HepG2 (cell line): ENCODE data around the gene CEP128. TPM values are rescaled to one million over a fixed set of nuclear protein-coding genes. Genes with fewer than 3 reads are reported as not detected.

Experiments
- ATAC-seq: fragments of 200-7000 bp; cut with Tn5 transposase; 3 replicates; pipeline ENCODE4 v1.9.1; 2020; ENCODE audit warnings: mild to moderate bottlenecking, moderate library complexity
- BruUV-seq: library from RNA; stranded (reverse); fragments of 400-500 nt; replicated peaks from 2 replicates; lab custom pipeline; 2021; lab: Mats Ljungman, UMichigan
- CTCF ChIA-PET: fragments of 300-600 bp; formaldehyde crosslinking; extraction: SDS; loops from one replicate; lab custom pipeline; 2021; ENCODE audit warnings: low total read pairs, inconsistent platforms, low intra/inter-chr PET ratio; lab: Yijun Ruan, JAX
- POLR2A ChIA-PET: fragments of 350-600 bp; sonication (Branson Sonifier 250); formaldehyde crosslinking; loops from one replicate; lab custom pipeline; 2020; ENCODE audit warnings: antibody characterized with exemption, inconsistent platforms; lab: Yijun Ruan, JAX
- DNase-seq: peaks from one replicate; pipeline ENCODE4 v3.0.0-alpha.2; 2015; ENCODE audit warnings: low spot score
- FAIRE-seq: peaks from 3 replicates; lab custom pipeline; 2011; peaks lifted over from hg19 to GRCh38; lab: Jason Lieb, UNC
- H2AFZ ChIP-seq: one replicate; pipeline ENCODE4 v1.6.1; 2011; ENCODE audit warnings: low read length, inconsistent platforms
- H3K27ac ChIP-seq: fragments of 300-600 bp; 3 replicates; pipeline ENCODE4 v1.8.0; 2011; ENCODE audit warnings: mixed run types, mild to moderate bottlenecking, mixed read lengths, low read length, inconsistent platforms; ENCODE audit not compliant: insufficient read depth; ENCODE audit errors: extremely low read length
- H3K27me3 ChIP-seq, 2 experiments: fragments of 200-600 bp in 1 of 2; 2 replicates in 1 of 2; 3 replicates in 1 of 2; pipeline versions ENCODE4 v1.6.0 to v1.8.0; 2011; ENCODE audit warnings: low read length in 2 of 2, mild to moderate bottlenecking in 2 of 2, moderate library complexity in 2 of 2, inconsistent platforms in 1 of 2; ENCODE audit not compliant: insufficient read depth in 2 of 2, control insufficient read depth in 1 of 2
- H3K36me3 ChIP-seq, 2 experiments: fragments of 200-600 bp in 1 of 2; replicated peaks in 1 of 2; 2 replicates in 1 of 2; 3 replicates in 1 of 2; pipeline versions ENCODE4 v1.5.1 to v1.8.0; 2011; ENCODE audit warnings: low read length in 2 of 2, inconsistent platforms in 1 of 2; ENCODE audit not compliant: insufficient read depth in 2 of 2, control insufficient read depth in 1 of 2
- H3K4me1 ChIP-seq: 2 replicates; pipeline ENCODE4 v1.5.1; 2012; ENCODE audit warnings: low read length, inconsistent platforms; ENCODE audit not compliant: insufficient read depth
- H3K4me2 ChIP-seq: 2 replicates; pipeline ENCODE4 v1.6.0; 2011; ENCODE audit warnings: low read depth, low read length, inconsistent platforms
- H3K4me3 ChIP-seq, 3 experiments: fragments of 200-600 bp in 1 of 3; sonication (generic), shearing (Covaris generic) in 1 of 3; replicated peaks in 1 of 3; 2 replicates each; pipeline ENCODE4 v1.5.1; 2011 to 2016; ENCODE audit warnings: low read length in 3 of 3, inconsistent platforms in 2 of 3, low read depth in 2 of 3, mild to moderate bottlenecking in 2 of 3, control low read depth in 1 of 3, mixed read lengths in 1 of 3; ENCODE audit not compliant: insufficient read depth in 1 of 3
- H3K79me2 ChIP-seq: one replicate; pipeline ENCODE4 v1.6.1; 2011; ENCODE audit warnings: low read length, inconsistent platforms; ENCODE audit not compliant: insufficient read depth
- H3K9ac ChIP-seq: 2 replicates; pipeline ENCODE4 v1.6.0; 2011; ENCODE audit warnings: mild to moderate bottlenecking, low read depth, low read length, inconsistent platforms; ENCODE audit not compliant: insufficient read depth
- H3K9me3 ChIP-seq: 2 replicates; pipeline ENCODE4 v1.5.1; 2012; ENCODE audit warnings: mild to moderate bottlenecking, low read length
- H4K20me1 ChIP-seq: 2 replicates; pipeline ENCODE4 v1.6.0; 2011; ENCODE audit warnings: inconsistent platforms, mild to moderate bottlenecking, low read length, moderate library complexity; ENCODE audit not compliant: insufficient read depth
- LCORL ChIP-seq, 2 experiments: fragments of 450-650 bp in 1 of 2; sonication (generic) in 1 of 2; formaldehyde crosslinking in 1 of 2; IDR thresholded peaks; 2 replicates each; pipeline versions ENCODE4 v1.5.0 to v1.6.1; 2017 to 2020; ENCODE audit warnings: antibody characterized with exemption in 1 of 2, missing genetic modification reagents in 1 of 2
- ZFAT ChIP-seq: sonication (generic); formaldehyde crosslinking; conservative IDR thresholded peaks from 2 replicates; pipeline ENCODE4 v1.8.1; 2023; ENCODE audit warnings: missing genetic modification reagents, inconsistent platforms
- ZNF432 ChIP-seq: sonication (generic); formaldehyde crosslinking; IDR thresholded peaks from 2 replicates; pipeline ENCODE4 v1.5.0; 2020; ENCODE audit warnings: missing genetic modification reagents, mild to moderate bottlenecking, borderline replicate concordance
- WGBS: methylation state at CpG from one replicate; pipeline ENCODE4 v1.1.6; 2017; ENCODE audit warnings: low lambda C conversion rate; 5-methylcytosine and 5-hydroxymethylcytosine counted together
- in situ Hi-C: cut with HindIII; loops from 2 replicates; pipeline ENCODE4 v1.10.0; 2017; ENCODE audit warnings: low pct_unique_long_range_greater_than_20kb; ENCODE audit not compliant: extremely low pct_ligation_motif_present
- intact Hi-C: fragments of 100-400 bp; cut with micrococcal nuclease; formaldehyde crosslinking; loops from one replicate; pipeline ENCODE4 v1.10.0; 2022; ENCODE audit not compliant: unreplicated experiment
- polyA plus RNA-seq, 8 experiments: library from polyadenylated mRNA; depleted of rRNA in 3 of 8; stranded (reverse) in 7 of 8; unstranded in 1 of 8; fragments of >200 nt; fragmentation: Illumina TruSeq in 4 of 8; extraction: Trizol in 4 of 8; gene quantifications; 2 replicates each; pipeline versions ENCODE4 v1.2.1 to v1.2.3, GENCODE V29; 2011 to 2016; ENCODE audit warnings: low read depth in 4 of 8, missing spikeins in 1 of 8, mixed read lengths in 1 of 8; ENCODE audit not compliant: insufficient read depth in 1 of 8
- total RNA-seq, 5 experiments: library from RNA; depleted of rRNA; stranded (reverse); fragments of >200 nt; fragmentation: Illumina TruSeq; extraction: Trizol; gene quantifications; 2 replicates each; pipeline ENCODE4 v1.2.3, GENCODE V29; 2016; ENCODE audit warnings: low read depth in 1 of 5
- TF ChIP-seq, protein P1 (sequence below): IDR thresholded peaks from 2 replicates; pipeline ENCODE4 v1.6.1; 2012; ENCODE audit warnings: low read length, improper control_type of control experiment
- TF ChIP-seq, protein P2 (sequence below): IDR thresholded peaks from 2 replicates; pipeline ENCODE4 v1.6.1; 2018; ENCODE audit warnings: missing genetic modification reagents, mild to moderate bottlenecking, missing compliant biosample characterization
- TF ChIP-seq, protein P3 (sequence below): sonication (generic); formaldehyde crosslinking; conservative IDR thresholded peaks from 2 replicates; pipeline ENCODE4 v1.5.0; 2020; ENCODE audit warnings: missing genetic modification reagents

Gene CEP128
- total and polyA plus RNA-seq, 2 of the 13 experiments (the other 11 are each of a cell fraction or from before 2014, with no cell fraction given), result 1.3 to 7.5 TPM

DNA sequence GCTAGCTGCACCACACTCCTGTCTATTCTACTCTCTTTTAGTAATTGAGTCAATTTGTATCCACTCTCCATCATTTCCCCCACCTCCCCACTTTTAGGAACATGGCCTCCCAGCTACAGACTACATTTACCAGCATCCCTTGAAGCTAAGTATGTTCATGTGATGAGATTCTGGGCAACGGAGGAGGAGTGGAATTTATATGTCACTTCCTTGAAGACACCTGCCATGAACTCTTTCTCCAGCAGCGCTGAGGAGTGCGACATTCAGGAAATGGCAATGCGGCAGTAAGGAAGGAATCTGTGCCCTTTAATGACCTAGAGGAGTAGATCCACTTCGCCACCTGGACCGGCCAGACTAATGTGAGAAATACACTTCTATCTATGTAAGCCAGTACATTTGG, 486.5 kb downstream of the CEP128 start (continued):
- TF ChIP-seq, protein P1, sequence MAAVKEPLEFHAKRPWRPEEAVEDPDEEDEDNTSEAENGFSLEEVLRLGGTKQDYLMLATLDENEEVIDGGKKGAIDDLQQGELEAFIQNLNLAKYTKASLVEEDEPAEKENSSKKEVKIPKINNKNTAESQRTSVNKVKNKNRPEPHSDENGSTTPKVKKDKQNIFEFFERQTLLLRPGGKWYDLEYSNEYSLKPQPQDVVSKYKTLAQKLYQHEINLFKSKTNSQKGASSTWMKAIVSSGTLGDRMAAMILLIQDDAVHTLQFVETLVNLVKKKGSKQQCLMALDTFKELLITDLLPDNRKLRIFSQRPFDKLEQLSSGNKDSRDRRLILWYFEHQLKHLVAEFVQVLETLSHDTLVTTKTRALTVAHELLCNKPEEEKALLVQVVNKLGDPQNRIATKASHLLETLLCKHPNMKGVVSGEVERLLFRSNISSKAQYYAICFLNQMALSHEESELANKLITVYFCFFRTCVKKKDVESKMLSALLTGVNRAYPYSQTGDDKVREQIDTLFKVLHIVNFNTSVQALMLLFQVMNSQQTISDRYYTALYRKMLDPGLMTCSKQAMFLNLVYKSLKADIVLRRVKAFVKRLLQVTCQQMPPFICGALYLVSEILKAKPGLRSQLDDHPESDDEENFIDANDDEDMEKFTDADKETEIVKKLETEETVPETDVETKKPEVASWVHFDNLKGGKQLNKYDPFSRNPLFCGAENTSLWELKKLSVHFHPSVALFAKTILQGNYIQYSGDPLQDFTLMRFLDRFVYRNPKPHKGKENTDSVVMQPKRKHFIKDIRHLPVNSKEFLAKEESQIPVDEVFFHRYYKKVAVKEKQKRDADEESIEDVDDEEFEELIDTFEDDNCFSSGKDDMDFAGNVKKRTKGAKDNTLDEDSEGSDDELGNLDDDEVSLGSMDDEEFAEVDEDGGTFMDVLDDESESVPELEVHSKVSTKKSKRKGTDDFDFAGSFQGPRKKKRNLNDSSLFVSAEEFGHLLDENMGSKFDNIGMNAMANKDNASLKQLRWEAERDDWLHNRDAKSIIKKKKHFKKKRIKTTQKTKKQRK, result no peak
- TF ChIP-seq ZFAT (CRISPR knock-in tag), result no peak
- TF ChIP-seq, protein P2, sequence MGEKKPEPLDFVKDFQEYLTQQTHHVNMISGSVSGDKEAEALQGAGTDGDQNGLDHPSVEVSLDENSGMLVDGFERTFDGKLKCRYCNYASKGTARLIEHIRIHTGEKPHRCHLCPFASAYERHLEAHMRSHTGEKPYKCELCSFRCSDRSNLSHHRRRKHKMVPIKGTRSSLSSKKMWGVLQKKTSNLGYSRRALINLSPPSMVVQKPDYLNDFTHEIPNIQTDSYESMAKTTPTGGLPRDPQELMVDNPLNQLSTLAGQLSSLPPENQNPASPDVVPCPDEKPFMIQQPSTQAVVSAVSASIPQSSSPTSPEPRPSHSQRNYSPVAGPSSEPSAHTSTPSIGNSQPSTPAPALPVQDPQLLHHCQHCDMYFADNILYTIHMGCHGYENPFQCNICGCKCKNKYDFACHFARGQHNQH (CRISPR knock-in tag), result no peak
- TF ChIP-seq, protein P3, sequence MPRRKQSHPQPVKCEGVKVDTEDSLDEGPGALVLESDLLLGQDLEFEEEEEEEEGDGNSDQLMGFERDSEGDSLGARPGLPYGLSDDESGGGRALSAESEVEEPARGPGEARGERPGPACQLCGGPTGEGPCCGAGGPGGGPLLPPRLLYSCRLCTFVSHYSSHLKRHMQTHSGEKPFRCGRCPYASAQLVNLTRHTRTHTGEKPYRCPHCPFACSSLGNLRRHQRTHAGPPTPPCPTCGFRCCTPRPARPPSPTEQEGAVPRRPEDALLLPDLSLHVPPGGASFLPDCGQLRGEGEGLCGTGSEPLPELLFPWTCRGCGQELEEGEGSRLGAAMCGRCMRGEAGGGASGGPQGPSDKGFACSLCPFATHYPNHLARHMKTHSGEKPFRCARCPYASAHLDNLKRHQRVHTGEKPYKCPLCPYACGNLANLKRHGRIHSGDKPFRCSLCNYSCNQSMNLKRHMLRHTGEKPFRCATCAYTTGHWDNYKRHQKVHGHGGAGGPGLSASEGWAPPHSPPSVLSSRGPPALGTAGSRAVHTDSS (CRISPR knock-in tag), result no peak
- no peak for TF ChIP-seq LCORL (IDR thresholded peaks at IDR 0.05)
- TF ChIP-seq LCORL (CRISPR knock-in tag; IDR thresholded peaks at IDR 0.05), result no peak

DNA sequence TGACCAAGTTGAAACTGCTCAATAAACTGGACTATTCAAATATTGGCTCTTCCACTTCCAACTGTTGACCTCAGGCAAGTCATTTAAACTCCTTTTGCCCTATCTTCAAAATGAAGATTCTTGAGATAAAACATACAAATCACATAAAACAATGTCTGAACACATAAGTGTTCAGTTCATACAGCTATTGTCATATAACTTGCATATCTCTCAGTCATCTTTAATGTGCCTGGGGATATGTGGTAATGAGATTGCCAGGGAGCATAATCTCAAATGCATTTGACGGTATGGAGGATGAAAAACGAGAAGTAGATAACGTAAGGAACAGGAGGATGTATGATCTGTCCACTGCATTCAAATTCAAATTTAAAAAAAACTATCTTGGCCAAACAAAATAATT, 493.3 kb downstream of the CEP128 start:
- H3K9ac ChIP-seq, result no peak overlapping the region

More for the DNA sequence above, 493.3 kb downstream of the CEP128 start:
- intact Hi-C loops, result no loop called here
- Histone ChIP-seq H3K4me3 (no peak overlapping the region), H4K20me1 (no peaks in the 10 kb centered on the region), H2AFZ (no peak overlapping the region), H3K27me3 (no peaks in the 10 kb centered on the region; a peak in 1 of 5 replicates), H3K27ac (no peak overlapping the region), H3K9me3 (peaks cover 18% of the 10 kb centered on the region), H3K4me1 (no peaks in the 10 kb centered on the region), H3K36me3 (no peaks in the 10 kb centered on the region), H3K4me2 (no peak overlapping the region), H3K79me2 (no peaks in the 10 kb centered on the region)
- WGBS, result 31% methylated on average over 3 of the region's 3 CpGs
- POLR2A ChIA-PET, result no interaction called here
- in situ Hi-C loops, result no loop called here
- CTCF ChIA-PET, result no interaction called here
- BruUV-seq, result no TSS peak
- ATAC-seq (no peak), FAIRE-seq (no peak), DNase-seq (no peak)
- TF ChIP-seq ZNF432 (CRISPR knock-in tag), result no peak
